WTC11 (cell line): ENCODE results near the gene CYLD. TPM values are rescaled to one million over a fixed set of nuclear protein-coding genes. Genes with fewer than 3 reads are reported as not detected.

Source experiments
- ATAC-seq: fragments of 200-7000 bp; cut with Tn5 transposase; 2 replicates; pipeline ENCODE4 v1.10.0; 2021; ENCODE audit warnings: mild to moderate bottlenecking, moderate library complexity
- CTCF ChIA-PET: fragments of 300-600 bp; sonication (Branson Sonifier 250); formaldehyde crosslinking; loops from one replicate; lab custom pipeline; 2021; ENCODE audit warnings: antibody characterized with exemption; lab: Charles Lee
- POLR2A ChIA-PET: fragments of 350-600 bp; sonication (Branson Sonifier 250); formaldehyde crosslinking; loops from one replicate; lab custom pipeline; 2021; ENCODE audit warnings: antibody characterized with exemption; lab: Charles Lee
- DNase-seq: peaks from one replicate; pipeline ENCODE4 v3.0.0; 2021; ENCODE audit warnings: low spot score
- H3K27ac Mint-ChIP-seq: 2 replicates; pipeline ENCODE4 v1.8.0; 2021; ENCODE audit warnings: mixed read lengths
- H3K27me3 Mint-ChIP-seq: 2 replicates; pipeline ENCODE4 v1.8.0; 2021; ENCODE audit warnings: low read depth, mild to moderate bottlenecking, moderate library complexity, mixed read lengths
- H3K36me3 Mint-ChIP-seq: 2 replicates; pipeline ENCODE4 v1.8.0; 2021; ENCODE audit warnings: mixed read lengths
- H3K4me1 Mint-ChIP-seq: 2 replicates; pipeline ENCODE4 v1.8.0; 2022; ENCODE audit warnings: mixed read lengths
- H3K4me3 Mint-ChIP-seq: 2 replicates; pipeline ENCODE4 v1.8.0; 2021; ENCODE audit warnings: mild to moderate bottlenecking, moderate library complexity, mixed read lengths
- H3K9me3 Mint-ChIP-seq: 2 replicates; pipeline ENCODE4 v1.8.0; 2021; ENCODE audit warnings: mixed read lengths
- AR ChIP-seq: fragments of 250-450 bp; sonication (Bioruptor Pico); IDR thresholded peaks from 2 replicates; pipeline ENCODE4 v1.9.0; 2021; ENCODE audit warnings: mild to moderate bottlenecking
- CDX4 ChIP-seq: fragments of 250-450 bp; sonication (Bioruptor Pico); IDR thresholded peaks from 2 replicates; pipeline ENCODE4 v1.9.0; 2021; ENCODE audit warnings: moderate library complexity, mild to moderate bottlenecking, inconsistent platforms, borderline replicate concordance
- E2F4 ChIP-seq: sonication (generic); formaldehyde crosslinking; IDR thresholded peaks from 2 replicates; pipeline ENCODE4 v1.8.1; 2022; ENCODE audit warnings: low read depth, mild to moderate bottlenecking, moderate library complexity, missing genetic modification reagents, borderline replicate concordance
- ESRRA ChIP-seq: sonication (generic); formaldehyde crosslinking; IDR thresholded peaks from 2 replicates; pipeline ENCODE4 v1.8.1; 2022; ENCODE audit warnings: mild to moderate bottlenecking, missing genetic modification reagents, borderline replicate concordance
- HMGA2 ChIP-seq: fragments of 250-450 bp; sonication (Bioruptor Pico); IDR thresholded peaks from 2 replicates; pipeline ENCODE4 v1.4.0; 2021; ENCODE audit warnings: mild to moderate bottlenecking, moderate library complexity
- MXD4 ChIP-seq: fragments of 250-450 bp; sonication (Bioruptor Pico); IDR thresholded peaks from 2 replicates; pipeline ENCODE4 v1.8.0; 2021; ENCODE audit warnings: mild to moderate bottlenecking, moderate library complexity, borderline replicate concordance
- NFATC4 ChIP-seq: fragments of 250-450 bp; sonication (Bioruptor Pico); IDR thresholded peaks from 2 replicates; pipeline ENCODE4 v1.9.0; 2021; ENCODE audit warnings: mild to moderate bottlenecking
- NFE2L1 ChIP-seq: sonication (generic); formaldehyde crosslinking; IDR thresholded peaks from 2 replicates; pipeline ENCODE4 v1.8.1; 2023; ENCODE audit warnings: missing genetic modification reagents
- NFYB ChIP-seq: sonication (generic); formaldehyde crosslinking; conservative IDR thresholded peaks from 2 replicates; pipeline ENCODE4 v1.8.0; 2022; ENCODE audit warnings: low read depth, missing genetic modification reagents
- NR3C1 ChIP-seq: sonication (generic); formaldehyde crosslinking; conservative IDR thresholded peaks from 2 replicates; pipeline ENCODE4 v1.8.1; 2023; ENCODE audit warnings: low read depth, mild to moderate bottlenecking, missing genetic modification reagents
- RORB ChIP-seq: fragments of 250-450 bp; sonication (Bioruptor Pico); IDR thresholded peaks from 2 replicates; pipeline ENCODE4 v1.9.0; 2021; ENCODE audit warnings: mild to moderate bottlenecking
- TCF7 ChIP-seq: sonication (generic); formaldehyde crosslinking; IDR thresholded peaks from 2 replicates; pipeline ENCODE4 v1.8.0; 2022; ENCODE audit warnings: mild to moderate bottlenecking, low read depth, missing genetic modification reagents, moderate library complexity
- ZNF219 ChIP-seq: sonication (generic); formaldehyde crosslinking; IDR thresholded peaks from 2 replicates; pipeline ENCODE4 v1.8.0; 2023; ENCODE audit warnings: missing genetic modification reagents, mild to moderate bottlenecking, borderline replicate concordance
- ZNF396 ChIP-seq: fragments of 250-450 bp; sonication (Bioruptor Pico); IDR thresholded peaks from 2 replicates; pipeline ENCODE4 v1.8.0; 2021; ENCODE audit warnings: mild to moderate bottlenecking, moderate library complexity, borderline replicate concordance
- ZNF532 ChIP-seq: fragments of 250-450 bp; sonication (Bioruptor Pico); IDR thresholded peaks from 2 replicates; pipeline ENCODE4 v1.9.0; 2021; ENCODE audit warnings: mild to moderate bottlenecking, borderline replicate concordance
- total RNA-seq: library from RNA; stranded (reverse); gene quantifications from 3 replicates; pipeline ENCODE4 v1.2.3, GENCODE V29; 2021
- TF ChIP-seq, protein P1 (sequence below): fragments of 250-450 bp; sonication (Bioruptor Pico); IDR thresholded peaks from 2 replicates; pipeline ENCODE4 v2.1.2; 2022; ENCODE audit warnings: mild to moderate bottlenecking, moderate library complexity

CYLD gene
- total RNA-seq, 1 experiment from 2014 or later, result 10.8 TPM

GRCh38 chr16:50724306-50724705 is 17.6 kb upstream of the CYLD start:
- ATAC-seq (no peak), DNase-seq (no peak)
- peaks cover 22% of the 10 kb centered on the region for H3K9me3 Mint-ChIP-seq
- ChIA-PET CTCF (interaction anchor here (2.7 kb wide), 1 partner anchor 82 kb away, joined by 11 read pairs; no protein-coding TSS in a partner anchor), POLR2A (no interaction called here)
- TF ChIP-seq E2F4 (CRISPR knock-in tag) (no peak), ZNF219 (CRISPR knock-in tag) (no peak), AR (CRISPR knock-in tag) (no peak), NFYB (CRISPR knock-in tag) (no peak), CDX4 (CRISPR knock-in tag) (no peak), NFE2L1 (no peak), NFATC4 (CRISPR knock-in tag) (no peak), ZNF532 (CRISPR knock-in tag) (no peak), ESRRA (CRISPR knock-in tag) (no peak), RORB (CRISPR knock-in tag) (no peak), TCF7 (CRISPR knock-in tag) (no peak), HMGA2 (CRISPR knock-in tag) (no peak), MXD4 (CRISPR knock-in tag) (no peak), ZNF396 (CRISPR knock-in tag) (no peak), NR3C1 (CRISPR knock-in tag) (no peak)
- TF ChIP-seq, protein P1, sequence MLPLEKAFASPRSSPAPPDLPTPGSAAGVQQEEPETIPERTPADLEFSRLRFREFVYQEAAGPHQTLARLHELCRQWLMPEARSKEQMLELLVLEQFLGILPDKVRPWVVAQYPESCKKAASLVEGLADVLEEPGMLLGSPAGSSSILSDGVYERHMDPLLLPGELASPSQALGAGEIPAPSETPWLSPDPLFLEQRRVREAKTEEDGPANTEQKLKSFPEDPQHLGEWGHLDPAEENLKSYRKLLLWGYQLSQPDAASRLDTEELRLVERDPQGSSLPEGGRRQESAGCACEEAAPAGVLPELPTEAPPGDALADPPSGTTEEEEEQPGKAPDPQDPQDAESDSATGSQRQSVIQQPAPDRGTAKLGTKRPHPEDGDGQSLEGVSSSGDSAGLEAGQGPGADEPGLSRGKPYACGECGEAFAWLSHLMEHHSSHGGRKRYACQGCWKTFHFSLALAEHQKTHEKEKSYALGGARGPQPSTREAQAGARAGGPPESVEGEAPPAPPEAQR, result no peak
- H3K36me3 Mint-ChIP-seq, result peaks cover 5% of the 10 kb centered on the region; the same call in 1 of the 2 replicates
- H3K27ac Mint-ChIP-seq, result no peak overlapping the region
- H3K4me1 Mint-ChIP-seq, result peaks cover 7% of the 10 kb centered on the region
- no peaks in the 10 kb centered on the region for H3K27me3 Mint-ChIP-seq
- H3K4me3 Mint-ChIP-seq, result no peak overlapping the region
